WTC11 (cell line): ENCODE data around the gene MAPT.

ENCODE experiments used
- CBFB ChIP-seq: sonication (generic); formaldehyde crosslinking; IDR thresholded peaks from 2 replicates; pipeline ENCODE4 v1.8.1; 2022; ENCODE audit warnings: mild to moderate bottlenecking, low read depth, missing genetic modification reagents
- ETV6 ChIP-seq: sonication (generic); formaldehyde crosslinking; IDR thresholded peaks from 2 replicates; pipeline ENCODE4 v1.8.1; 2022; ENCODE audit warnings: mild to moderate bottlenecking, missing genetic modification reagents
- NR1H2 ChIP-seq: sonication (generic); formaldehyde crosslinking; IDR thresholded peaks from 2 replicates; pipeline ENCODE4 v1.9.0; 2021; ENCODE audit warnings: mild to moderate bottlenecking, moderate library complexity, missing genetic modification reagents
- SP1 ChIP-seq: sonication (generic); formaldehyde crosslinking; conservative IDR thresholded peaks from 2 replicates; pipeline ENCODE4 v1.8.1; 2022; ENCODE audit warnings: missing genetic modification reagents
- TP53 ChIP-seq: sonication (generic); formaldehyde crosslinking; IDR thresholded peaks from 2 replicates; pipeline ENCODE4 v1.8.1; 2023; ENCODE audit warnings: mild to moderate bottlenecking, missing genetic modification reagents
- ZNF121 ChIP-seq: sonication (generic); formaldehyde crosslinking; IDR thresholded peaks from 2 replicates; pipeline ENCODE4 v1.8.0; 2023; ENCODE audit warnings: missing genetic modification reagents
- TF ChIP-seq, protein P1 (sequence below): fragments of 200-600 bp; IDR thresholded peaks from 2 replicates; pipeline ENCODE4 v1.8.0; 2022; ENCODE audit warnings: antibody characterized with exemption
- TF ChIP-seq, protein P2 (sequence below): sonication (generic); formaldehyde crosslinking; IDR thresholded peaks from 2 replicates; pipeline ENCODE4 v1.8.1; 2022; ENCODE audit warnings: low read depth, missing genetic modification reagents, borderline replicate concordance
- TF ChIP-seq, protein P3 (sequence below): sonication (generic); formaldehyde crosslinking; IDR thresholded peaks from 2 replicates; pipeline ENCODE4 v1.8.0; 2022; ENCODE audit warnings: mild to moderate bottlenecking, missing genetic modification reagents

DNA sequence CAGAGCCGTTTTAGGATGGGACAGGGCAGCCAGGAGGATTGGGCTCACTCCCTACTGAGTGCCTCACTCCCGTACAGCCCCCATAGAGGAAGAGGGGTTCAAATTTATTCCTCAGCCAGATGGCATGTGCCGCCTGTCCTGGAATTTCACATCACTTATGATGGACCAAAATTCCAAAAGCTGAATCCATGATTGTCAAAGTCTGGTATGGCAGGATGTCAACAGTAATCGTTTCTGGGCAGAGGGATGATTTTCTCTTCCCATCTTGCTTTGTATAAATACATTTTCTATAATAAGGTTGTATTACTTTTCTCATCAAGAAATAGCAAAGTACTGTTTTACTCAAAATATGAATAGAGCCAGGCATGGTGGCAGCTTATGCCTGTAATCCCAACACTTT, 66.0 kb downstream of the MAPT start:
- TF ChIP-seq, protein P1, sequence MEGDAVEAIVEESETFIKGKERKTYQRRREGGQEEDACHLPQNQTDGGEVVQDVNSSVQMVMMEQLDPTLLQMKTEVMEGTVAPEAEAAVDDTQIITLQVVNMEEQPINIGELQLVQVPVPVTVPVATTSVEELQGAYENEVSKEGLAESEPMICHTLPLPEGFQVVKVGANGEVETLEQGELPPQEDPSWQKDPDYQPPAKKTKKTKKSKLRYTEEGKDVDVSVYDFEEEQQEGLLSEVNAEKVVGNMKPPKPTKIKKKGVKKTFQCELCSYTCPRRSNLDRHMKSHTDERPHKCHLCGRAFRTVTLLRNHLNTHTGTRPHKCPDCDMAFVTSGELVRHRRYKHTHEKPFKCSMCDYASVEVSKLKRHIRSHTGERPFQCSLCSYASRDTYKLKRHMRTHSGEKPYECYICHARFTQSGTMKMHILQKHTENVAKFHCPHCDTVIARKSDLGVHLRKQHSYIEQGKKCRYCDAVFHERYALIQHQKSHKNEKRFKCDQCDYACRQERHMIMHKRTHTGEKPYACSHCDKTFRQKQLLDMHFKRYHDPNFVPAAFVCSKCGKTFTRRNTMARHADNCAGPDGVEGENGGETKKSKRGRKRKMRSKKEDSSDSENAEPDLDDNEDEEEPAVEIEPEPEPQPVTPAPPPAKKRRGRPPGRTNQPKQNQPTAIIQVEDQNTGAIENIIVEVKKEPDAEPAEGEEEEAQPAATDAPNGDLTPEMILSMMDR = no peak
- TF ChIP-seq, protein P2, sequence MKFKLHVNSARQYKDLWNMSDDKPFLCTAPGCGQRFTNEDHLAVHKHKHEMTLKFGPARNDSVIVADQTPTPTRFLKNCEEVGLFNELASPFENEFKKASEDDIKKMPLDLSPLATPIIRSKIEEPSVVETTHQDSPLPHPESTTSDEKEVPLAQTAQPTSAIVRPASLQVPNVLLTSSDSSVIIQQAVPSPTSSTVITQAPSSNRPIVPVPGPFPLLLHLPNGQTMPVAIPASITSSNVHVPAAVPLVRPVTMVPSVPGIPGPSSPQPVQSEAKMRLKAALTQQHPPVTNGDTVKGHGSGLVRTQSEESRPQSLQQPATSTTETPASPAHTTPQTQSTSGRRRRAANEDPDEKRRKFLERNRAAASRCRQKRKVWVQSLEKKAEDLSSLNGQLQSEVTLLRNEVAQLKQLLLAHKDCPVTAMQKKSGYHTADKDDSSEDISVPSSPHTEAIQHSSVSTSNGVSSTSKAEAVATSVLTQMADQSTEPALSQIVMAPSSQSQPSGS (CRISPR knock-in tag) = no peak
- TF ChIP-seq, protein P3, sequence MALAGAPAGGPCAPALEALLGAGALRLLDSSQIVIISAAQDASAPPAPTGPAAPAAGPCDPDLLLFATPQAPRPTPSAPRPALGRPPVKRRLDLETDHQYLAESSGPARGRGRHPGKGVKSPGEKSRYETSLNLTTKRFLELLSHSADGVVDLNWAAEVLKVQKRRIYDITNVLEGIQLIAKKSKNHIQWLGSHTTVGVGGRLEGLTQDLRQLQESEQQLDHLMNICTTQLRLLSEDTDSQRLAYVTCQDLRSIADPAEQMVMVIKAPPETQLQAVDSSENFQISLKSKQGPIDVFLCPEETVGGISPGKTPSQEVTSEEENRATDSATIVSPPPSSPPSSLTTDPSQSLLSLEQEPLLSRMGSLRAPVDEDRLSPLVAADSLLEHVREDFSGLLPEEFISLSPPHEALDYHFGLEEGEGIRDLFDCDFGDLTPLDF = no peak
- TF ChIP-seq CBFB (CRISPR knock-in tag) (no peak), SP1 (CRISPR knock-in tag) (no peak), TP53 (CRISPR knock-in tag) (no peak), ZNF121 (CRISPR knock-in tag) (no peak), NR1H2 (CRISPR knock-in tag) (no peak), ETV6 (CRISPR knock-in tag) (no peak)
